ENCODE data around the gene TRIP4. TPM values are rescaled to one million over a fixed set of nuclear protein-coding genes. Genes with fewer than 3 reads are reported as not detected.
"Not testable (repeated sequence)": the region's sequence is repeated elsewhere in the genome, so short reads cannot be mapped to it uniquely, and the experiment has no call there.

TRIP4 gene
- 11.9 TPM for total RNA-seq
- long read RNA-seq, transcript TRIP4-201 (13 exons, 2,045 nt) = major isoform, 12 of 22 reads
- long read RNA-seq, partial matches to known transcripts = 6 of 22 reads
- long read RNA-seq, other reads (novel, unspliced or antisense) = 4 of 22 reads

DNA sequence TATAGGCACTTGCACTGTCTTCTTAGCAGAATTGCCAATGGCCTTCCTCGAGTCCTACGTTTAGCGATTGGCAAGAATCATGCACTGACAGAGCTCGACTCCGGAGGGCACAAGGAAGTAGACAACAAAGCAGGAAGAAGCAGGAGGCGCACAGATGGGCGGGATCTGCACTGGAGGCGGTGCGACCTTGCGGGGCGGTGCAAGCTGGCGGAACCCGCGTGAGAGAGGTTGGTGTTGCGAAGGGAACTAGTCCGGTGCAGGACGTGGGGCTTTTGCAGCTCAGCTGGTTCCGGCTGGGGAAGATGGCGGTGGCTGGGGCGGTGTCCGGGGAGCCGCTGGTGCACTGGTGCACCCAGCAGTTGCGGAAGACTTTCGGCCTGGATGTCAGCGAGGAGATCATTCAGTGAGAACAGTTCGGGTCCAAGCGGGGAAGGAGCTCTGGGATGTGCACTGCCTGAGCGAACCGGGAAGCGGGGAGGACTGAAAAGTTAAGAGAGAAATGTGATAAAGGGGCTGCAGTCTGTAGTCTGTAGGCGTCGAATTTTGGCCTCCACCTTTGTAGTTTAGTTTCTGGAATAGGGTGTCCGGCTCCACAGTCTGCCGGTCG, at the start of gene TRIP4:
TSS of gene TRIP4 (plus strand) at position 275 of the 607 bp plus-strand sequence. CDS start at position 303, 28 bp downstream.
- intact Hi-C loops (cut with micrococcal nuclease) = no loop called here
- ATAC-seq (peak; percentile 100), DNase-seq (peak; percentile 95)

GRCh38 chr15:64340355-64340754, 47.3 kb upstream of the TRIP4 start:
- intact Hi-C loops (cut with micrococcal nuclease) = no loop called here
- ATAC-seq (no peak), DNase-seq (no peak)

DNA sequence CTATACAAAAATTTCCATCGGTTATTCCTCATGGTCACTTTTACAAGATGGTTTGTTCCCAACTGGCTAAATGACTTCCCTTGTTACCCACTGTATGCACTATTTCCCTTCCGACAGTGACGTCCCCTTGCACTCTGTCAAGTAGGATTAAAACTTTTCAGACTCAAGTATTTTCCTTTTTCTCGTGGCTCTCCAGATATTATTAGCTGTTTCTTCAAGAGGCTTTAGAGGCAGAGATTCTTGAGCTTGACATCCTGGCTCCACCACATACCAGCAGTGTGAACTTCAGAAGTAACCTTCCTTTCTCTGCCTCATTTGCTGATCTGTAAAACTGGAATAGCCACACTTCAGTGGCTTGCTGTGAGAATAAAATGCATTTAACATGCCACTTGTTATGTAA, 45.7 kb upstream of the TRIP4 start:
- no peak for ATAC-seq
- DNase-seq = no peak
- intact Hi-C loops (cut with micrococcal nuclease) = no loop called here

DNA sequence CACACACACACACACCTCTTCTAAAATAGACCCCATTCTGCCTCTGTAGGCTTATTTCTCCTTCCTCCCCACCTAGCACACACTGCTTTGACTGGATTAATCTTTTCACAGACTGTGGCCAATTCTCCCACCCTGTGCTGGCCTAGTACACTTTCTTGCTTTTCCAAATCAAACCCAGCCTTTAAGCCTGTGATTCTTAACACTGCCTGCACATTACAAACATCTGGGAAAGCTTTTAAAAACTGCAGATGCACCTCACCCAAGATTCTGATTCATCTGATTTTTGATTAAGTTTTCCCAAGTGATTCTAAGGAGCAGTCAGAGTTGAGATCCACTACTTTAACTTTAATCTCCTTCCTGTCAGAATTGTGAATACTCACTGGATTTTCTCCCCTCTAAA, 44.4 kb upstream of the TRIP4 start:
- DNase-seq (no peak), ATAC-seq (peak; percentile 13)
- intact Hi-C loops (cut with micrococcal nuclease) = no loop called here

- no peak for ATAC-seq
- intact Hi-C loops (cut with micrococcal nuclease) = no loop called here
- no peak for DNase-seq
Observed at GRCh38 chr15:64343841-64344240, 43.8 kb upstream of the TRIP4 start.

DNA sequence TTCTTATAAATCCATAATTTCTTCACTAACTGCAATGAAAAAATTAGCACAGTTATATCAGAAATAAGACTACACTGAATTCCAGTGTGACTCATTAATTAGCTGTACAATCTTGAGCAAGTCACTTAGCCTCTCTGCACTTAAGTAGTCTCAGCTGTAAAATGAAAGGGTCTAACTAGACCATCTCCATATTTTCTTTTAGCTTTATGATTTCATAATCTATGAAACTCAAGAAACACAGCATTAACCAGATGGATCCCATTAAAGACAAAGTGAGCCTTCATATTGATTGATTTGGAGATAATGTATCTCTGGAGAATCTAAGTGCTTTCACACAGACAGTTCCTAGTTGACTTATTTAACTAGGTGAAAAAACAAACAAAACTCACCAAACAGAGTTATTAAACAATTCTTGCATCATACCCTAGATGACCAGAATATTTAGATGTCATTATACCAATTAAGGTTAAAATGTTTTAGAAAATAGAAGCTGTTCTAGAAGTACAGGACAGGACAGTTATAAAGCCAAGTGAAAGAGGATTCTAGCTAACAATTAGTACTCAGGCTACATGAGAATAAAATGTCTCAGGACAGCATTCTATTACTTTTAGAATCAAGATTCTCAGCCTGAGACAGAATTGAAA, 42.9 kb upstream of the TRIP4 start:
- intact Hi-C loops (cut with micrococcal nuclease) = no loop called here

GRCh38 chr15:64346242-64346641, 41.4 kb upstream of the TRIP4 start:
- ATAC-seq; DNase-seq; intact Hi-C loops (cut with micrococcal nuclease): not testable (repeated sequence)

More for the DNA sequence above, 42.9 kb upstream of the TRIP4 start:
- ATAC-seq (no peak), DNase-seq (no peak)

DNA sequence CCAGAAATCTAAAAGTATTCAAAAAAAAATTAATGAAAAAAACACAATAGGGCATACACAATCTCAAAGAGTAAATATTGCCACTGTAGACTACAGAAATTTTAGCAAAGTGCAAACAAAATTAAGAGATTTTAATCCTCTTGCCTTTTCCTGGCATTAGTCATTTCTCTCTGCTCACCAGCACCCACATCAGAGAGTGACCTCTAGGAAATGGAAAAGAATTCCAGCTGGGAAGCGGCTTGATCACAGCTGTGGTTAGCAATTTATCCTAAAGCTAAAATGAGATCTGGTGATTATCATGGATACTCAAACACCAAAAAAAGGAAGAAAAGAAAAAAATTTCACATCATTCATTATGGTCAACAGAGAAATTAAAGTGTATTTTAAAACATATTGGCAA, 39.2 kb upstream of the TRIP4 start:
- no peak for DNase-seq
- intact Hi-C loops (cut with micrococcal nuclease) = no loop called here
- no peak for ATAC-seq

DNA sequence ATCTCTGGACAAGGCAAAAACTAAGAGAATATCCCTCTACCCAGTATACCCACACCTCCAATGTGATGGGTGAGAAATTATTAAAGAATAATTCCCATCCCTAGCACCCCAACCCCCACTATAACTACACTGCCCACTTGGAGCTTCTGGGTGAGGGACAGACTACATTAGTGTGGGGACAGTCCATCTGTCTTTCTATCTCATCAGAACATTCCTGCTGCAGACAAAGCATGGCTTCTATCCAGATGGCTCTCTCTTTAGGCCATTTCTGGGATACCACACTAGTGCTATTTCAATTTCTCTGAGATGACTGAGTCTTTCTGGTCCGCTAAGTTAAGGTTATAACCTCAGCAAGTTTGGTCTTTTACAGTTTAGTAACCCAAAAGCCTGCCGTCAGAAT, 38.3 kb upstream of the TRIP4 start:
- intact Hi-C loops (cut with micrococcal nuclease) = no loop called here
- ATAC-seq (peak; percentile 43), DNase-seq (no peak)

GRCh38 chr15:64351265-64351664, 36.4 kb upstream of the TRIP4 start:
- intact Hi-C loops (cut with micrococcal nuclease) = no loop called here
- DNase-seq = no peak
- no peak for ATAC-seq

- ATAC-seq = no peak
- intact Hi-C loops (cut with micrococcal nuclease) = no loop called here
Observed at GRCh38 chr15:64354688-64355344, 32.8 kb upstream of the TRIP4 start.

GRCh38 chr15:64355348-64355943, 32.2 kb upstream of the TRIP4 start:
- DNase-seq = no peak
- peak; percentile 26 for ATAC-seq
- intact Hi-C loops (cut with micrococcal nuclease) = no loop called here

More at GRCh38 chr15:64354688-64355344, 32.8 kb upstream of the TRIP4 start:
- DNase-seq = no peak

- DNase-seq = peak; percentile 96
- intact Hi-C loops (cut with micrococcal nuclease) = no loop called here
Observed at GRCh38 chr15:64355944-64356709, 31.5 kb upstream of the TRIP4 start, which contains the start of gene CSNK1G1. CSNK1G1 (minus strand) TSS chr15:64356173; CDS start chr15:64300499, 55,674 bp downstream.

DNA sequence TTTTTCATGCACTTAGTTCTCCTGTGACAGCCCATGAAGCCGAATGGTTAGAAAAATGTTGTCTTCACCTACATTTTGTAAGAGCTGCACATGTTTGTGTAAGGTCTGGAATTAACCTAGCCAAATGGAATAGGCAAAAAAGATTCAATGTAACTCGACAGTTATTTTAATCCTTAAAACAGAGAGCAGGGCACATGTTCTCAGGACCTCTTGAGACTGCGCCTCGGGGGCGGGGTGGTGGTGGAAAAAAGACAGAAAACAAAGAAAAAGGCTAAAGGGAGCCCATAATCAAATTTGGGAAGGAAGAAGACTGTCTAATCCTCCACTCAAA, 31.0 kb upstream of the TRIP4 start:
- DNase-seq (no peak), ATAC-seq (no peak)
- intact Hi-C loops (cut with micrococcal nuclease) = no loop called here

More at GRCh38 chr15:64355944-64356709, 31.5 kb upstream of the TRIP4 start, which contains the start of gene CSNK1G1:
- ATAC-seq = peak; percentile 100

DNA sequence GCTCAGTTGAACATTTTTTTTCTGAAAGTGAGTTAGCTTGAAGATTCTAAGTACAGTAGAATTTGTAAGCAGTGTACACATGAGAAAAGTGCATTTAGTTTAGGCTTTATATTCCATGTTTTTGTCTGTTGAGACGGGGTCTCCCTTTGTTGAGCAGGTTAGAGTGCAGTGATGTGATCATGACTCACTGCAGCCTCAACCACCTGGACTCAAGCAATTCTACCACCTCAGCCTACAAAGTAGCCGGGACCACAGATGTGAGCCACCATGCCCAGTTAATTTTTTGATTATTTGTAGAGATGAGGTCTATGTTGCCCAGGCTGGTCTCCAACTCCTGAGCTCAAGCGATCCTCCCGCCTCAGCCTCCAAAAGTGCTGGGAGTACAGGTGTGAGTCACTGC, 26.4 kb upstream of the TRIP4 start:
- intact Hi-C loops (cut with micrococcal nuclease) = no loop called here
- ATAC-seq (no peak), DNase-seq (no peak)

DNA sequence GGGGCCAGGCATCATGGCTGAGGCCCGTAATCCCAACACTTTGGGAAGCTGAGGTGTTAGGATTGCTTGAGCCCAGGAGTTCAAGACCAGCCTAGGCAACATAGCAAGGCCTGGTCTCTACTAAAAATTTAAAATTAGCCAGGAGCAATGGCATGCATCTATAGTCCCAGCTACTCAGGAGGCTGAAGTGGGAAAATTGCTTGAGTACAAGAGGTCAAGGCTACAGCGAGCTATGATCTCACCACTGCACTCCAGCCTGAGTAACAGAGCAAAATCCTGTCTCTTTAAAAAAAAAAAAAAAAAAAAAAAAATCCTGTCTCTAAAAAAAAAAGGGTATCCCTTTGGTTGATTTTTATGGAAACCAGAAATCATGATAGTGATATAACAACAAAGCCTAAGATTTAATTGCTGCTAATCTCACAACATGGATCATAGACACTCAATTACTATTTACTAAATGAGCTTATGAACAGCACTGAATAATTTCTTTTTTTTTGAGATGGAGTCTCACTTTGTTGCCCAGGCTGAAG, 18.5 kb upstream of the TRIP4 start:
- intact Hi-C loops (cut with micrococcal nuclease) = no loop called here
- DNase-seq (no peak), ATAC-seq (no peak)

- intact Hi-C loops (cut with micrococcal nuclease); ATAC-seq; DNase-seq: not testable (repeated sequence)
Observed at GRCh38 chr15:64371383-64371782, 16.3 kb upstream of the TRIP4 start.

- no peak for DNase-seq
- intact Hi-C loops (cut with micrococcal nuclease) = no loop called here
- ATAC-seq = no peak
Observed at GRCh38 chr15:64373360-64373759, 14.3 kb upstream of the TRIP4 start.
